ENCODE results near the gene UNC93B1.
A peak's percentile ranks its signal among the peaks of the same experiment; 100 is the strongest.

UNC93B1 gene

DNA sequence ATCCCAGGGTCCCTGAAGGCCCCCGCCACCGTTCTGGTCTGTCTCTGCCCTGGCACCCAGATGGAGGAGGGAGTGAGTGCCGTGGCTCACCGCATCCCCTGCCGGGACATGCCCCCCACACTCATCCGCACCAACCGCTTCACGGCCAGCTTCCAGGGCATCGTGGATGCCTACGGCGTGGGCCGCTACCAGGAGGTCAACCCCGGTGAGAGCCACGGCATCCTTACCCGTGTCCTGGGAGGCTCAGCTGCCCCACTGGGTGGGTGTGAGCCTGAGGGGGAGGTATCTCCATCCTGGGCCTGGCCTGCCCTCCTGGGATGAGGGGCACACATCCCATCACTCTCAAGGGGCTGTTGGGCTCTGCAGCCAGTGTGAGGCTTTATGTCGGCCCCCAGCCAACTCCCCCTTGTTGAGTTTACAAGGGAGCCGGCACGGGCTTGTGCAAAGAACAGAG is 41.0 kb upstream of the UNC93B1 start:
- H3K9me3 ChIP-seq (ENCODE audit: control insufficient read depth, insufficient read depth, low read length) = no peaks in the 10 kb centered on the region
- H3K9ac ChIP-seq (ENCODE audit: low read depth, low read length) = no peak overlapping the region

DNA sequence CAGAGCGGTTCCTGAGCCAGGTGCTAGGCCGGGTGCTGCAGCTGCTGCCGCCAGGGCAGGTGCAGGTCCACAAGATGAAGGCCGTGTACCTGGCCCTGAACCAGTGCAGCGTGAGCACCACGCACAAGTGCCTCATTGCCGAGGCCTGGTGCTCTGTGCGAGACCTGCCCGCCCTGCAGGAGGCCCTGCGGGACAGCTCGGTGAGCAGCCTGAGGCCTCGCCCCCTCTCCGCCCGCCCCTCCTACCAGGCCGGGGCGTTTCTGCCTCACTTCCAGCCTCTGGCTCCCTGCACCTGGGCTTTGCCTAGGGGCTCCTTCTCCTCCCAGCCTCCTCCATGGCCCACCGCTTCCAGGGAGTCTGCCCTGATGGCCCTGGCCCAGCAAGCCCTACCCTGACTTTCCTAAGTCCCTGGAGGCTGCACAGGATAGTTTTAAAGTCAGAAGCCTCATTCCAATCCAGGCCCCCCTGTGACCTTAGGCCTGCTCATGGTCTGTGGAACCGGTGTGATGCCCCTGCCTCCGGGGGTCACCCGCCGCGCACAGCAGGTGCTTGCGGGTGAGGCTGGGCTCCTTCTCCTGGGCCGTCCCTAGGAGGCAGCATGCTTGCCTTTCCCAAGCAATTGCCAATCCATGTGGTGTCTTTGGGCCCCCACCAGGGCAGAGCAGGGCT is 40.4 kb upstream of the UNC93B1 start:
- no peak overlapping the region for H3K27ac ChIP-seq (ENCODE audit: low read depth, low read length)
- H3K9ac ChIP-seq (ENCODE audit: low read depth, low read length) = no peak overlapping the region
- H3K4me3 ChIP-seq (ENCODE audit: low read depth, low read length) = no peak overlapping the region
- H3K9me3 ChIP-seq (ENCODE audit: control insufficient read depth, insufficient read depth, low read length) = no peaks in the 10 kb centered on the region
- H3K4me1 ChIP-seq (ENCODE audit: control insufficient read depth, insufficient read depth, low read length) = peaks cover 10% of the 10 kb centered on the region; the same call in 1 of the 2 replicates
- H3K36me3 ChIP-seq (ENCODE audit: control insufficient read depth, insufficient read depth, low read length) = peaks cover 4% of the 10 kb centered on the region; the same call in 1 of the 2 replicates
- H3K27me3 ChIP-seq (ENCODE audit: control insufficient read depth, insufficient read depth, low read length) = no peaks in the 10 kb centered on the region

More for the DNA sequence above, 41.0 kb upstream of the UNC93B1 start:
- Histone ChIP-seq H3K4me1 (ENCODE audit: control insufficient read depth, insufficient read depth, low read length) (peaks cover 8% of the 10 kb centered on the region; the same call in 1 of the 2 replicates), H3K36me3 (ENCODE audit: control insufficient read depth, insufficient read depth, low read length) (peaks cover 4% of the 10 kb centered on the region; the same call in 1 of the 2 replicates), H3K4me3 (ENCODE audit: low read depth, low read length) (no peak overlapping the region), H3K27me3 (ENCODE audit: control insufficient read depth, insufficient read depth, low read length) (no peaks in the 10 kb centered on the region), H3K27ac (ENCODE audit: low read depth, low read length) (no peak overlapping the region)

DNA sequence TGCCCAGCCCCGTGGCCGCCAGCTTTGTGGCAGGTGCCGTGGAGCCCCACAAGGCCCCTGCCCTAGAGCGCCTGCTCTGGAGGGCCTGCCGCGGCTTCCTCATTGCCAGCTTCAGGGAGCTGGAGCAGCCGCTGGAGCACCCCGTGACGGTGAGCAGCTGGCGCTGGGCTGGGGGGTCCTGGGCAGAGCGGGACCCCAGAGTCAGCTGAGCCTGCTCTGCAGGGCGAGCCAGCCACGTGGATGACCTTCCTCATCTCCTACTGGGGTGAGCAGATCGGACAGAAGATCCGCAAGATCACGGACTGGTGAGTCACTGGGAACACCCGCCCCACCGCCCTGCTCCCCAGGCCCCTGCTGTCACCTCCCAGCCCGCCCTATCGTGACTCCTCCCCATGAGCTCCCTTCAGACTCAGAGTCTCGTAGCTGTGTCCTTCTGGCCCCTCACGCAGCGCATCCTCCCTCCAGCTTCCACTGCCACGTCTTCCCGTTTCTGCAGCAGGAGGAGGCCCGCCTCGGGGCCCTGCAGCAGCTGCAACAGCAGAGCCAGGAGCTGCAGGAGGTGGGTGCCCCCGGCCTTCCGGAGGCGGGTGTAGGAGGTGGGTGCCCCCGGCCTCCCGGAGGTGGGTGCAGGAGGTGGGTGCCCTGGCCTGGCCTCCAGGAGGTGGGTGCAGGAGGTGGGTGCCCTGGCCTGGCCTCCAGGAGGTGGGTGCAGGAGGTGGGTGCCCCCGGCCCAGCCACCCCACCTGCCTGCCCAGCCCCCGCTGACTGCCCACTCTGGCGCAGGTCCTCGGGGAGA is 39.6 kb upstream of the UNC93B1 start:
- Histone ChIP-seq H3K9me3 (ENCODE audit: control insufficient read depth, insufficient read depth, low read length) (no peaks in the 10 kb centered on the region), H3K4me3 (ENCODE audit: low read depth, low read length) (no peak overlapping the region), H3K4me1 (ENCODE audit: control insufficient read depth, insufficient read depth, low read length) (peaks cover 12% of the 10 kb centered on the region; the same call in 1 of the 2 replicates), H3K27ac (ENCODE audit: low read depth, low read length) (no peak overlapping the region), H3K27me3 (ENCODE audit: control insufficient read depth, insufficient read depth, low read length) (no peaks in the 10 kb centered on the region), H3K36me3 (ENCODE audit: control insufficient read depth, insufficient read depth, low read length) (peaks cover 4% of the 10 kb centered on the region; the same call in 1 of the 2 replicates), H3K9ac (ENCODE audit: low read depth, low read length) (no peak overlapping the region)

DNA sequence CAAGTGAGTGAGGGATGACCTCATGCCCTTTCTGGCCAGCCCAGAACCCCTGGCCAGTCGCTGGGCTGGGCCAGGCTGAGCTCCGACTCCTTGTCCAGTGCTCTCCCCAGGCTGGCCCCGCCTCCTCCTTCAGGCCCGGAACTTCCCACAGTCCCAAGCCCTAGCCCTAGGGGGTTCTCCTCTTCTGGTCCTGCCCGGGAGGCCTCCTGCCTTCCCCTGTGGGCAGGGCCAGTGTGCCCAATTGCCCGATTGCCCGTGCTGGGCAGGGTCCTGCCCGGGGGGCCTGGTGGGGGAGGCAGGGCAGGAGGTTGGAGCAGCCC is 39.1 kb upstream of the UNC93B1 start:
- no peaks in the 10 kb centered on the region for H3K9me3 ChIP-seq (ENCODE audit: control insufficient read depth, insufficient read depth, low read length)
- H3K9ac ChIP-seq (ENCODE audit: low read depth, low read length) = no peak overlapping the region
- peaks cover 18% of the 10 kb centered on the region; the same call in 1 of the 2 replicates for H3K4me1 ChIP-seq (ENCODE audit: control insufficient read depth, insufficient read depth, low read length)
- peaks cover 4% of the 10 kb centered on the region; the same call in 1 of the 2 replicates for H3K36me3 ChIP-seq (ENCODE audit: control insufficient read depth, insufficient read depth, low read length)
- H3K27ac ChIP-seq (ENCODE audit: low read depth, low read length) = no peak overlapping the region
- no peak overlapping the region for H3K4me3 ChIP-seq (ENCODE audit: low read depth, low read length)
- no peaks in the 10 kb centered on the region for H3K27me3 ChIP-seq (ENCODE audit: control insufficient read depth, insufficient read depth, low read length)

DNA sequence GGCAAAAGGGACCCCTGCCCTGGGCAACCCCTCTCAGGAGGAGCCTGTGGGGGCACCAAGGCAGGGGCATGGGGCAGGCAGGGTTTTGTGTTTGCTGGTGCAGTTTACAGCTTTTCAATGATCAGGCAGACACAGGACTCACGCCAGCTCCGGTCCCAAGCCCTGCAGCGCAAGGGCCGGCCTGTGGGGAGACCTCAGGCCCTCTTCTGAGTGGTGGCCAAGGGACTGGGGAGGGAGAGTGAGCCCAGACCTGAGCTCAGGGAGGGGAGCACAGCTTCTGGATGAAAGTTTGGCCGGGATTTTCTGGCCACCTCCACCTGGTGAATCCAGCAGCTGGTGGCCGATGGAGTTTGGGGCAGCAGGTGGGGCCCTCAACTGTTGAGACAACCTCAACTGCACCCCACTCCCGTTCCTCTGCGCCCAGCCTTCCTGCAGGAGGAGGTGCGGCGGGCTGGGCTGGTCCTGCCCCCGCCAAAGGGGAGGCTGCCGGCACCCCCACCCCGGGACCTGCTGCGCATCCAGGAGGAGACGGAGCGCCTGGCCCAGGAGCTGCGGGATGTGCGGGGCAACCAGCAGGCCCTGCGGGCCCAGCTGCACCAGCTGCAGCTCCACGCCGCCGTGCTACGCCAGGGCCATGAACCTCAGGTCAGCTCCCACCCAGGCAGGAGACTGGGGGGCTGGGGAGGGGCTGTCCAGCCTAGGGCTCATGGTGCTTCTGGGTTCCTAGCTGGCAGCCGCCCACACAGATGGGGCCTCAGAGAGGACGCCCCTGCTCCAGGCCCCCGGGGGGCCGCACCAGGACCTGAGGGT is 38.5 kb upstream of the UNC93B1 start:
- Histone ChIP-seq H3K27ac (ENCODE audit: low read depth, low read length) (no peak overlapping the region), H3K36me3 (ENCODE audit: control insufficient read depth, insufficient read depth, low read length) (no peaks in the 10 kb centered on the region), H3K4me1 (ENCODE audit: control insufficient read depth, insufficient read depth, low read length) (peaks cover 21% of the 10 kb centered on the region; the same call in 1 of the 2 replicates), H3K9me3 (ENCODE audit: control insufficient read depth, insufficient read depth, low read length) (no peaks in the 10 kb centered on the region), H3K4me3 (ENCODE audit: low read depth, low read length) (no peak overlapping the region), H3K9ac (ENCODE audit: low read depth, low read length) (no peak overlapping the region), H3K27me3 (ENCODE audit: control insufficient read depth, insufficient read depth, low read length) (no peaks in the 10 kb centered on the region)

DNA sequence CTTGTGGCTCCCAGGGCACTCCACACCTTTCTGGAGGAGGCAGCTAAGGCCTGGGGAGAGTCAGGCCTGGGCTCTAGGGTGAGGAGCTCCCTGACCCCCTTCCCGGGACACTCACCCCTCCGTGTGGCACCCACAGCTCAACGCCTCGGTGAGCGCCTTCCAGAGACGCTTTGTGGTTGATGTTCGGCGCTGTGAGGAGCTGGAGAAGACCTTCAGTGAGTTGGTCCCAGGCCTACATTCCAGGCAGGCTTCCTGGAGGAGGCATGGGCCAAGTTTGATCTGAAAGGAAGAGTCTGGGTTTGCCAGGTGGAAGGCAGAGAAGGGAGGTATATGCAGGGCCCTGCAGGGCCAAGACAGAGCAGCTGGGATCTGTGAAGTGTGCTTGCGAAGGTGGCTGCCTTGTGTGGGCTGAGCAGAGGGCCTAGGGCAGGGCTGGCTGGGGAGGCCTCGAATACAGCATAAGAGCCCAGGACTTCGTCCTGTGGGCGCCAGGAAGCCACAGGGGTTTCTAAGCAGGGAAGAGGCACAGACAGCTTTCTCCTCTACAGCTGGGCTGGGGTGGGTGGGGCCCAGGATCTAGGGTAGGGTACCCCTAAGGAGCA is 37.8 kb upstream of the UNC93B1 start:
- peaks cover 21% of the 10 kb centered on the region; the same call in 1 of the 2 replicates for H3K4me1 ChIP-seq (ENCODE audit: control insufficient read depth, insufficient read depth, low read length)
- no peaks in the 10 kb centered on the region for H3K36me3 ChIP-seq (ENCODE audit: control insufficient read depth, insufficient read depth, low read length)
- no peak overlapping the region for H3K27ac ChIP-seq (ENCODE audit: low read depth, low read length)
- H3K9me3 ChIP-seq (ENCODE audit: control insufficient read depth, insufficient read depth, low read length) = no peaks in the 10 kb centered on the region
- H3K4me3 ChIP-seq (ENCODE audit: low read depth, low read length) = no peak overlapping the region
- H3K9ac ChIP-seq (ENCODE audit: low read depth, low read length) = no peak overlapping the region
- no peaks in the 10 kb centered on the region for H3K27me3 ChIP-seq (ENCODE audit: control insufficient read depth, insufficient read depth, low read length)

DNA sequence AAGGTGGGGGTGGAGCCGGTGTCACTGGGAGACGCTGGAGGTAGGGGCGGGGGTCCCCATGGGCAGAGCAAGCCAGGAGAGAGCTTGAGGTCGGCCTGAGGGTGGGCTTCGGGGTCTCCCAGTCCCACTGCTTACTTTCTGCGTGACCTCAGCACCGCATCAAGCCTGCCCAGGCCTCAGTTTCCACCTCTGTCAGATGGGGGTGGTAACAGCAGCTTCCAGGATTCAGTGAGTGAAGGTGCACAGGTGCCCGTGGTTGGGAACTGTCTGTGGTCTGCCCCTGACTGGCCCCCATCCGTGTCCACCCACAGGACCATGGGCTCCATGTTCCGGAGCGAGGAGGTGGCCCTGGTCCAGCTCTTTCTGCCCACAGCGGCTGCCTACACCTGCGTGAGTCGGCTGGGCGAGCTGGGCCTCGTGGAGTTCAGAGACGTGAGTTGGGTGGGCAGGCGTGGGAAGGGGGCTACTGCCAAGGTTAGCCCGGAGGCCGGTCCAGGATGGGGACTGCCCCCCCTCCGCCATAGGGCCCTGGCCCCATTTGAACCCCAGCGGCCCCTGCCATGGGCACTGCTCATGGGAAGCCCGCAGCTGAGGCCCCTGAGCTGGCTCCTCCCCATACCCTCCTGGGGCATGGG is 37.2 kb upstream of the UNC93B1 start:
- peak overlapping the region; percentile 74 for H3K27ac ChIP-seq (ENCODE audit: low read depth, low read length)
- H3K36me3 ChIP-seq (ENCODE audit: control insufficient read depth, insufficient read depth, low read length) = no peaks in the 10 kb centered on the region
- H3K4me1 ChIP-seq (ENCODE audit: control insufficient read depth, insufficient read depth, low read length) = peaks cover 21% of the 10 kb centered on the region; the same call in 1 of the 2 replicates
- no peak overlapping the region for H3K4me3 ChIP-seq (ENCODE audit: low read depth, low read length)
- H3K9me3 ChIP-seq (ENCODE audit: control insufficient read depth, insufficient read depth, low read length) = no peaks in the 10 kb centered on the region
- H3K27me3 ChIP-seq (ENCODE audit: control insufficient read depth, insufficient read depth, low read length) = no peaks in the 10 kb centered on the region
- no peak overlapping the region for H3K9ac ChIP-seq (ENCODE audit: low read depth, low read length)

DNA sequence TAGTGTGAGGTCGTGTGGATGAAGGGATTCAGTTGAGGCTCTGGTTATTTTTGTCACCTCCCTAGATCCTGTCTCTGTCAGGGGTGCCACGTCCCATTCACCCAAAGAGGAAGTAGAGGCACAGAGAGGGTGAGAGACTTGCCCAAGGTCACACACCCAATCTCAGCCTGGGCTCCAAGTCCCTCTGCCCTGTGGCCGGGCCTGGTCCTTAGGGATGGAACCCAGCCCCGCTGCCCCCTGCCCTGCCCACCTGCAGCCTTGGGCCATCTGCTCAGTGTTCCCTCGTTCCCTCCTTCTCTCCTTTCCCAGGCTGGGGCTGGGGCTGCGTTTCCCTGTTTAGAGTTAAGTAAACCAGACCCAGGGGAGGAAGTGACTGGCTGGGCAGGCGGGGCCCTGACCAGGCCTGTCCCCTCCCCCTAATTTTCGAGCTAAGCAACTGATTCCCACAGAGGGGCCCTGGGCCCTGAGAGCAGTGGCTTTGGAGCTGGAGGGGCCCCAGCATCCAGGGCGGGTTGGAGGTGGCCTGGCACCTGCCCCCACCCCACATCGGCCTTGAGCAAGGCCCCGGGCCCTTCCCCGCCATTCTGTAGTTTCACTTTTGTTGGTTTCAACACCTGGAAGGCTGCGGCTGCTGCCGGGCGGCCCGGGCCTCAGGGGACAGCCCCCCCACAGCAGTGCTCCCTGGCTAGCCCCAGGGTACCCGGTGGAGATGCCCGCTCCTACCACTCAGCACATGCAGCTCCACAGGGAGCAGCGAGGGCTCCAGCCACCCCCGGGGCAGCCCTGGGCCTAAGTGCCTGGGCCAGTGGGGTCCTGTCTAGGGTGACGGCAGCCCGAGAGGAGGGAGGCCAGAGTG is 36.4 kb upstream of the UNC93B1 start:
- Histone ChIP-seq H3K9ac (ENCODE audit: low read depth, low read length) (no peak overlapping the region), H3K9me3 (ENCODE audit: control insufficient read depth, insufficient read depth, low read length) (no peaks in the 10 kb centered on the region), H3K36me3 (ENCODE audit: control insufficient read depth, insufficient read depth, low read length) (no peaks in the 10 kb centered on the region)

DNA sequence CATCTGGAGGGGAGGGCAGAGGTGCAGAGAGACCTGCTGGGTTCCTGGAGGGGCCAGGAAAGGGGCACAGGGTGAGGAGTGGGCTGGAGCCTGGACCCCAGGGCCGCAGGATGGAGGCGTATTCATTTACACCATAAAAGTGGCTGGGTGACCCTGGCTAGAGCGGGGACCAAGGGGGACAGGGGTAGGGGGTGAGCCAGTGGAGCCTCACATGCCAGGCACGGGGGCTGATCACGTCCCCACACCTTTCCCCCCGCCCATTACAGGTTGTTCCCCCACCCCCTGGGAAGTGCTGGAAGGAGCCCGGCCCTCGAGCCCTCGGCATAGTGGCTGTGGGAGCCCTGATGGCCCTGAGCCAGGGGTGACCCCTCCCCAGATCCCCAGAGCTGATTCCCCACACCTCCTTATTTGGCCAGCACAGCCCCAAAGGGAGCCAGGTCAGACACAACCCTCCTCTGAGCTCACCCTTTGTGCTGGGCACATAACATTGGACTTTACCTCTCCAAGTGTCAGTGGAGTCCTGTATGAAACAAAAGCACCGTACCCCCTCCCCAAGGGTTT is 35.7 kb upstream of the UNC93B1 start:
- H3K4me3 ChIP-seq (ENCODE audit: low read depth, low read length) = peak overlapping the region; percentile 60
- H3K36me3 ChIP-seq (ENCODE audit: control insufficient read depth, insufficient read depth, low read length) = peaks cover 6% of the 10 kb centered on the region
- peak overlapping the region; percentile 74 for H3K27ac ChIP-seq (ENCODE audit: low read depth, low read length)
- no peaks in the 10 kb centered on the region for H3K27me3 ChIP-seq (ENCODE audit: control insufficient read depth, insufficient read depth, low read length)
- no peak overlapping the region for H3K9ac ChIP-seq (ENCODE audit: low read depth, low read length)
- peaks cover 21% of the 10 kb centered on the region; the same call in 1 of the 2 replicates for H3K4me1 ChIP-seq (ENCODE audit: control insufficient read depth, insufficient read depth, low read length)
- H3K9me3 ChIP-seq (ENCODE audit: control insufficient read depth, insufficient read depth, low read length) = no peaks in the 10 kb centered on the region

More for the DNA sequence above, 36.4 kb upstream of the UNC93B1 start:
- H3K27me3 ChIP-seq (ENCODE audit: control insufficient read depth, insufficient read depth, low read length) = no peaks in the 10 kb centered on the region
- peaks cover 21% of the 10 kb centered on the region; the same call in 1 of the 2 replicates for H3K4me1 ChIP-seq (ENCODE audit: control insufficient read depth, insufficient read depth, low read length)
- H3K4me3 ChIP-seq (ENCODE audit: low read depth, low read length) = no peak overlapping the region
- H3K27ac ChIP-seq (ENCODE audit: low read depth, low read length) = peak overlapping the region; percentile 74

Data from HUES48 (cell line).